ENCODE results near the gene TNNI3K. TPM values are rescaled to one million over a fixed set of nuclear protein-coding genes. Genes with fewer than 3 reads are reported as not detected.

TNNI3K gene
- total RNA-seq, 2 donors from 2014 or later = 0.59 to 0.96 TPM

DNA sequence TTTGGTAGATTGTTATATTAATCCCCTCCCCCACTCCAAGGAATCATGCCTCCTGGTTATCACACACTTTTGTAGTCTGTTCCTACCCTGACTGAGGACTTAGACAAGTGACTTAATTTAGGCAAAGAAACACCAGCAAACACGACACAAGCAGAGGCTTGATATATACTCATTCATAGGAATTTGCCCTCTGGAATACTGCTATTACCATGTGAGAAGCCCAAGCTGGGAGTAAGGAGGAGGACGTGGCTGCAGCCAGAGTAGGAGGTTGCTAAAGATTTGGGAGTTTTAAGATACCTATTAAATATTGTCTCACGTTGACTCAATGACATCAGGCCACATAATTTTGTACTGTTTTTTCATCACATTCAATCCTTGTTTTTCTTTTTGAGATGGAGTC, 177.1 kb downstream of the TNNI3K start:
- H3K4me3 ChIP-seq = no peak overlapping the region
- TF ChIP-seq, protein P1, sequence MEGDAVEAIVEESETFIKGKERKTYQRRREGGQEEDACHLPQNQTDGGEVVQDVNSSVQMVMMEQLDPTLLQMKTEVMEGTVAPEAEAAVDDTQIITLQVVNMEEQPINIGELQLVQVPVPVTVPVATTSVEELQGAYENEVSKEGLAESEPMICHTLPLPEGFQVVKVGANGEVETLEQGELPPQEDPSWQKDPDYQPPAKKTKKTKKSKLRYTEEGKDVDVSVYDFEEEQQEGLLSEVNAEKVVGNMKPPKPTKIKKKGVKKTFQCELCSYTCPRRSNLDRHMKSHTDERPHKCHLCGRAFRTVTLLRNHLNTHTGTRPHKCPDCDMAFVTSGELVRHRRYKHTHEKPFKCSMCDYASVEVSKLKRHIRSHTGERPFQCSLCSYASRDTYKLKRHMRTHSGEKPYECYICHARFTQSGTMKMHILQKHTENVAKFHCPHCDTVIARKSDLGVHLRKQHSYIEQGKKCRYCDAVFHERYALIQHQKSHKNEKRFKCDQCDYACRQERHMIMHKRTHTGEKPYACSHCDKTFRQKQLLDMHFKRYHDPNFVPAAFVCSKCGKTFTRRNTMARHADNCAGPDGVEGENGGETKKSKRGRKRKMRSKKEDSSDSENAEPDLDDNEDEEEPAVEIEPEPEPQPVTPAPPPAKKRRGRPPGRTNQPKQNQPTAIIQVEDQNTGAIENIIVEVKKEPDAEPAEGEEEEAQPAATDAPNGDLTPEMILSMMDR (IDR thresholded peaks at IDR 0.05) = no peak
- no peak overlapping the region for H3K9ac ChIP-seq (ENCODE audit: low read depth in 2 of 2, low read length in 2 of 2)
- H3K4me1 ChIP-seq = no peaks in the 10 kb centered on the region
- DNase-seq = no peak
- H3K27me3 ChIP-seq = no peaks in the 10 kb centered on the region
- H3K36me3 ChIP-seq = no peaks in the 10 kb centered on the region
- intact Hi-C loops (cut with DNase I) = no loop called here
- H3K27ac ChIP-seq = no peak overlapping the region
- H3K9me3 ChIP-seq = no peaks in the 10 kb centered on the region

DNA sequence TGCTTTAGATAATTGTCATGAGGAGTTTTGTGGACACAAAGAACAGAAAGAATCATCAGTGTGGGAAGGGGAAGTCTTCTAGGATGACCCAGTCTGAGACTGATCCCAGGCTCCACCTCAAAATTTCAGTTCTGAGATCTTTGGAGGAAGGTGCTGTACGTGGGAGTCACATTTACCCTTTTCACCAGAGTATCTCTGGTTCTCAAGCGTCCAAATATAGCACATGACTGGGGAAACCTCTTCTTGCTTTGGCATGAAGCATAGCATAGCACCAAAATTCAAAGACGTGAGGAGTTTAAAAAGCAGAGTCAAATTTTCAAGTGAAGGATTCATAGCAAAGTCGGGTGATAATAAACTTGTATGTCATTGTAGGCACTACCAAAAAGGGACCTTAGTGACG, 180.7 kb downstream of the TNNI3K start:
- Histone ChIP-seq H3K27me3 (no peaks in the 10 kb centered on the region), H3K9me3 (no peaks in the 10 kb centered on the region), H3K9ac (ENCODE audit: low read depth in 2 of 2, low read length in 2 of 2) (no peak overlapping the region), H3K4me3 (no peak overlapping the region), H3K27ac (no peak overlapping the region), H3K36me3 (no peaks in the 10 kb centered on the region), H3K4me1 (no peaks in the 10 kb centered on the region)
- no peak for DNase-seq
- TF ChIP-seq, protein P1 (IDR thresholded peaks at IDR 0.05) = no peak
- intact Hi-C loops (cut with DNase I) = no loop called here

- Histone ChIP-seq H3K4me1 (no peaks in the 10 kb centered on the region), H3K36me3 (no peaks in the 10 kb centered on the region), H3K9ac (ENCODE audit: low read depth in 2 of 2, low read length in 2 of 2) (no peak overlapping the region), H3K4me3 (no peak overlapping the region), H3K27me3 (no peaks in the 10 kb centered on the region), H3K27ac (no peak overlapping the region), H3K9me3 (no peaks in the 10 kb centered on the region)
- TF ChIP-seq, protein P1 (IDR thresholded peaks at IDR 0.05) = no peak
- no peak for DNase-seq
- intact Hi-C loops (cut with DNase I) = no loop called here
Observed at GRCh38 chr1:74419611-74420010, 184.4 kb downstream of the TNNI3K start.

DNA sequence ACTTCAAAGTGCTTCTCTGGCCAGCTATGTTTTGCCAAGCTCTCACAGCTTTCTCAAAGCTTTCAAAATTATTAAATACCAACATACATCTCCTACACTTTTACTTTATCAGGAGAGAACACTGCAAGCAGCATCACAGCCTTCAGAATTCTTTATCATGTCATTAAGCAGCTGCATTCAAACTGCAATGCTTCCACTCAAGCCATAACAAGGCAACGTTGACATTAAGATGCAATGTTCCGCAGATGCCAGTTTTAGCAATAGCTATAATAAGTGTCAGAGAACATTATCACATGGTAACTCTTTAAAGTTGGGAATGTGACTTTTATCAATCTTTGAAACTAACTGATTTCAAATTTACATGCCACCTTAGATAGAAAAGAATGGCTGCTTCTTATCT, 185.3 kb downstream of the TNNI3K start:
- H3K27ac ChIP-seq = no peak overlapping the region
- H3K4me1 ChIP-seq = no peaks in the 10 kb centered on the region
- no peaks in the 10 kb centered on the region for H3K9me3 ChIP-seq
- H3K36me3 ChIP-seq = no peaks in the 10 kb centered on the region
- H3K9ac ChIP-seq (ENCODE audit: low read depth in 2 of 2, low read length in 2 of 2) = no peak overlapping the region
- no peaks in the 10 kb centered on the region for H3K27me3 ChIP-seq
- no peak for DNase-seq
- H3K4me3 ChIP-seq = no peak overlapping the region
- TF ChIP-seq, protein P1 (IDR thresholded peaks at IDR 0.05) = no peak
- intact Hi-C loops (cut with DNase I) = no loop called here

- DNase-seq = no peak
- intact Hi-C loops (cut with DNase I) = no loop called here
- Histone ChIP-seq H3K27me3 (no peaks in the 10 kb centered on the region), H3K4me3 (no peak overlapping the region), H3K4me1 (no peaks in the 10 kb centered on the region), H3K27ac (no peak overlapping the region), H3K9ac (ENCODE audit: low read depth in 2 of 2, low read length in 2 of 2) (no peak overlapping the region), H3K36me3 (no peaks in the 10 kb centered on the region), H3K9me3 (no peaks in the 10 kb centered on the region)
- TF ChIP-seq, protein P1 (IDR thresholded peaks at IDR 0.05) = no peak
Observed at GRCh38 chr1:74422421-74423292, 187.5 kb downstream of the TNNI3K start.

Measured in colonic mucosa (tissue), 4 donors.